ENCODE data around the gene CATSPERE. TPM values are rescaled to one million over a fixed set of nuclear protein-coding genes. Genes with fewer than 3 reads are reported as not detected.

Gene CATSPERE
- total and polyA plus RNA-seq, 2 of the 8 experiments (the other 6 are each of a cell fraction or from before 2014, with no cell fraction given): 0.05 to 0.45 TPM

DNA sequence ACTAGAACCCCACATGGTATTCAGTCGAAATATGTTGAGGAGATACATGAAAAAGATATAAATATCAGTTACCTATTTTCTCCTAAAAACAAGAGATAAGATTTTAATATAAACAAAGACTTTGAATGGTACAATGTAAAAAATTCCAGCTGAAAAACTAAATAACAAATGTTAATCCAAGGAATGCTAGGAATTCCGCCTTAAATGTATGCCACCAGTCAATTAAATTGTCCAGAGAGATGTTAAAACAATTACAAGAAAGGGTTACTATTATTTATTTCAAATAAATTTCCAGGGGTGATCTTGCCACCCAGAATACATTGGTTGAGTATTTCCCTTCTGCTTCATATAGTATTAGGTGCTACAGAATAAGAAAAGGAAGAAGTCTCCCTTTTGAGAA is 13.5 kb upstream of the CATSPERE start:
- H4K8ac ChIP-seq (ENCODE audit: extremely low read depth, insufficient read depth, low read length): no peak overlapping the region
- H2BK12ac ChIP-seq (ENCODE audit: low read depth, low read length): no peak overlapping the region
- H2BK120ac ChIP-seq (replicated peaks; ENCODE audit: low read depth, low read length): no peak overlapping the region
- H2BK5ac ChIP-seq (ENCODE audit: low read depth, low read length): no peak overlapping the region
- H4K91ac ChIP-seq (replicated peaks; ENCODE audit: insufficient read length, low read length): peak overlapping the region; percentile 50
- H3K27me3 ChIP-seq (replicated peaks in 1 of 4; ENCODE audit: control insufficient read depth in 3 of 4, extremely low read depth in 1 of 4, insufficient read depth in 3 of 4, low read length in 3 of 4): no peaks in the 10 kb centered on the region
- peaks cover 14 to 85% of the 10 kb centered on the region in 2 experiments for H3K79me2 ChIP-seq (ENCODE audit: control insufficient read depth in 1 of 2, insufficient read depth in 2 of 2, low read length in 2 of 2)
- H4K20me1 ChIP-seq (replicated peaks in 1 of 2; ENCODE audit: control insufficient read depth in 1 of 2, insufficient read depth in 2 of 2, low read length in 2 of 2): peaks cover 0 to 6% of the 10 kb centered on the region in 2 experiments
- H3K4ac ChIP-seq (replicated peaks; ENCODE audit: insufficient read length, low read depth, low read length): no peak overlapping the region
- peaks cover 0 to 14% (median 0%) of the 10 kb centered on the region in 4 experiments; a peak in 1 of 8 replicates for H3K36me3 ChIP-seq (ENCODE audit: control insufficient read depth in 2 of 4, insufficient read depth in 4 of 4, low read length in 3 of 4)
- H3K79me1 ChIP-seq (ENCODE audit: low read depth, low read length): no peaks in the 10 kb centered on the region
- H3K18ac ChIP-seq (ENCODE audit: extremely low read depth, low read length): no peak overlapping the region
- H3K9ac ChIP-seq (replicated peaks in 1 of 4; ENCODE audit: extremely low read depth in 1 of 4, low read depth in 3 of 4, low read length in 3 of 4): no peak overlapping the region
- H3K4me3 ChIP-seq (ENCODE audit: extremely low read depth in 1 of 4, insufficient read depth in 2 of 4, low read depth in 3 of 4, low read length in 4 of 4): peak overlapping the region in 1 of 4 experiments; percentile 88; a peak in 1 of 8 replicates
- no peaks in the 10 kb centered on the region for H3K9me3 ChIP-seq (ENCODE audit: insufficient read depth in 2 of 2, low read depth in 1 of 2, low read length in 1 of 2)
- H3K4me1 ChIP-seq (replicated peaks in 1 of 4; ENCODE audit: control insufficient read depth in 3 of 4, insufficient read depth in 4 of 4, low read length in 3 of 4): peaks cover 3 to 25% (median 17%) of the 10 kb centered on the region in 4 experiments; a peak in 5 of 7 replicates
- FAIRE-seq (no peak), DNase-seq (ENCODE audit: low read depth in 1 of 2, low spot score in 2 of 2) (no peak)
- H3K14ac ChIP-seq (ENCODE audit: insufficient read length): no peak overlapping the region
- H4K5ac ChIP-seq (ENCODE audit: insufficient read length, low read depth, low read length): no peak overlapping the region
- no peak overlapping the region for H3K23ac ChIP-seq (ENCODE audit: insufficient read length)
- CTCF ChIA-PET (ENCODE audit: partially characterized antibody): no interaction called here
- WGBS, 2 experiments (ENCODE audit: extremely low coverage in 1 of 2, insufficient coverage in 1 of 2, insufficient read length in 1 of 2, insufficient replicate concordance in 2 of 2, low coverage in 1 of 2, low lambda C conversion rate in 2 of 2, missing lambda C conversion rate in 1 of 2): 57% methylated on average over 2 of the region's 2 CpGs; no CpG with 5 or more reads in 1 of the 2 experiments
- H3K56ac ChIP-seq (replicated peaks; ENCODE audit: insufficient read length, low read depth, low read length): no peak overlapping the region
- H2BK15ac ChIP-seq (ENCODE audit: low read length): no peak overlapping the region
- no peak overlapping the region for H3K27ac ChIP-seq (ENCODE audit: low read depth, low read length)
- H2AFZ ChIP-seq (ENCODE audit: low read length): no peak overlapping the region
- H2BK20ac ChIP-seq (ENCODE audit: low read length): no peak overlapping the region
- no peak overlapping the region for H2AK5ac ChIP-seq (ENCODE audit: low read depth, low read length)
- POLR2A ChIA-PET (ENCODE audit: partially characterized antibody): interaction anchor here (0.6 to 1.5 kb wide), 3 partner anchors 13 to 427 kb away, joined by 3 read pairs; no protein-coding TSS in a partner anchor
- H3K4me2 ChIP-seq (ENCODE audit: insufficient read depth in 1 of 2, low read depth in 2 of 2, low read length in 2 of 2): peak overlapping the region in 1 of 2 experiments; percentile 0; a peak in 2 of 4 replicates
- H3K23me2 ChIP-seq (ENCODE audit: low read depth, low read length): peaks cover 2% of the 10 kb centered on the region; the same call in 1 of the 2 replicates
